ENCODE data around the gene NCOA5.

Gene NCOA5

GRCh38 chr20:46051556-46052308, 38.0 kb downstream of the NCOA5 start:
- no peak overlapping the region for H2AFZ ChIP-seq (ENCODE audit: low read length, unreplicated experiment)
- no peaks in the 10 kb centered on the region for H3K36me3 ChIP-seq (ENCODE audit: insufficient read depth, low read length)
- peaks cover 85% of the 10 kb centered on the region for H3K27me3 ChIP-seq (ENCODE audit: insufficient read depth, low read length)
- H3K79me2 ChIP-seq (ENCODE audit: control insufficient read depth, insufficient read depth, low read length, unreplicated experiment) = no peaks in the 10 kb centered on the region
- H3K4me3 ChIP-seq (ENCODE audit: low read depth, low read length) = no peak overlapping the region
- no peak overlapping the region for H3K27ac ChIP-seq (ENCODE audit: low read depth, low read length)
- no peaks in the 10 kb centered on the region for H3K4me1 ChIP-seq (ENCODE audit: control insufficient read depth, insufficient read depth, low read length, unreplicated experiment)

GRCh38 chr20:46050885-46051284, 38.9 kb downstream of the NCOA5 start:
- Histone ChIP-seq H3K4me3 (ENCODE audit: low read depth, low read length) (no peak overlapping the region), H3K79me2 (ENCODE audit: control insufficient read depth, insufficient read depth, low read length, unreplicated experiment) (no peaks in the 10 kb centered on the region), H2AFZ (ENCODE audit: low read length, unreplicated experiment) (no peak overlapping the region), H3K27me3 (ENCODE audit: insufficient read depth, low read length) (peaks cover 85% of the 10 kb centered on the region), H3K4me1 (ENCODE audit: control insufficient read depth, insufficient read depth, low read length, unreplicated experiment) (no peaks in the 10 kb centered on the region), H3K36me3 (ENCODE audit: insufficient read depth, low read length) (no peaks in the 10 kb centered on the region), H3K27ac (ENCODE audit: low read depth, low read length) (no peak overlapping the region)

- no peak overlapping the region for H3K27ac ChIP-seq (ENCODE audit: low read depth, low read length)
- H3K27me3 ChIP-seq (ENCODE audit: insufficient read depth, low read length) = peaks cover 85% of the 10 kb centered on the region
- H3K4me3 ChIP-seq (ENCODE audit: low read depth, low read length) = no peak overlapping the region
- no peaks in the 10 kb centered on the region for H3K36me3 ChIP-seq (ENCODE audit: insufficient read depth, low read length)
- no peaks in the 10 kb centered on the region for H3K79me2 ChIP-seq (ENCODE audit: control insufficient read depth, insufficient read depth, low read length, unreplicated experiment)
- no peaks in the 10 kb centered on the region for H3K4me1 ChIP-seq (ENCODE audit: control insufficient read depth, insufficient read depth, low read length, unreplicated experiment)
- H2AFZ ChIP-seq (ENCODE audit: low read length, unreplicated experiment) = no peak overlapping the region
Measured at GRCh38 chr20:46050444-46050843, 39.3 kb downstream of the NCOA5 start.

GRCh38 chr20:46049815-46050214, 39.9 kb downstream of the NCOA5 start:
- H3K27ac ChIP-seq (ENCODE audit: low read depth, low read length) = no peak overlapping the region

GRCh38 chr20:46049190-46049589, 40.6 kb downstream of the NCOA5 start:
- Histone ChIP-seq H3K27ac (ENCODE audit: low read depth, low read length) (no peak overlapping the region), H2AFZ (ENCODE audit: low read length, unreplicated experiment) (no peak overlapping the region), H3K79me2 (ENCODE audit: control insufficient read depth, insufficient read depth, low read length, unreplicated experiment) (no peaks in the 10 kb centered on the region), H3K36me3 (ENCODE audit: insufficient read depth, low read length) (no peaks in the 10 kb centered on the region), H3K27me3 (ENCODE audit: insufficient read depth, low read length) (peaks cover 85% of the 10 kb centered on the region), H3K4me1 (ENCODE audit: control insufficient read depth, insufficient read depth, low read length, unreplicated experiment) (no peaks in the 10 kb centered on the region), H3K4me3 (ENCODE audit: low read depth, low read length) (no peak overlapping the region)

More at GRCh38 chr20:46049815-46050214, 39.9 kb downstream of the NCOA5 start:
- H3K36me3 ChIP-seq (ENCODE audit: insufficient read depth, low read length) = no peaks in the 10 kb centered on the region
- no peaks in the 10 kb centered on the region for H3K4me1 ChIP-seq (ENCODE audit: control insufficient read depth, insufficient read depth, low read length, unreplicated experiment)
- H3K79me2 ChIP-seq (ENCODE audit: control insufficient read depth, insufficient read depth, low read length, unreplicated experiment) = no peaks in the 10 kb centered on the region
- H3K27me3 ChIP-seq (ENCODE audit: insufficient read depth, low read length) = peaks cover 85% of the 10 kb centered on the region
- H3K4me3 ChIP-seq (ENCODE audit: low read depth, low read length) = no peak overlapping the region
- no peak overlapping the region for H2AFZ ChIP-seq (ENCODE audit: low read length, unreplicated experiment)

GRCh38 chr20:46047821-46048220, 41.9 kb downstream of the NCOA5 start:
- Histone ChIP-seq H2AFZ (ENCODE audit: low read length, unreplicated experiment) (no peak overlapping the region), H3K27me3 (ENCODE audit: insufficient read depth, low read length) (peaks cover 86% of the 10 kb centered on the region), H3K4me3 (ENCODE audit: low read depth, low read length) (no peak overlapping the region), H3K27ac (ENCODE audit: low read depth, low read length) (no peak overlapping the region), H3K36me3 (ENCODE audit: insufficient read depth, low read length) (no peaks in the 10 kb centered on the region), H3K4me1 (ENCODE audit: control insufficient read depth, insufficient read depth, low read length, unreplicated experiment) (no peaks in the 10 kb centered on the region), H3K79me2 (ENCODE audit: control insufficient read depth, insufficient read depth, low read length, unreplicated experiment) (no peaks in the 10 kb centered on the region)

- Histone ChIP-seq H3K4me3 (ENCODE audit: low read depth, low read length) (no peak overlapping the region), H3K27ac (ENCODE audit: low read depth, low read length) (no peak overlapping the region), H3K27me3 (ENCODE audit: insufficient read depth, low read length) (peaks cover 95% of the 10 kb centered on the region), H3K4me1 (ENCODE audit: control insufficient read depth, insufficient read depth, low read length, unreplicated experiment) (no peaks in the 10 kb centered on the region), H2AFZ (ENCODE audit: low read length, unreplicated experiment) (no peak overlapping the region), H3K79me2 (ENCODE audit: control insufficient read depth, insufficient read depth, low read length, unreplicated experiment) (no peaks in the 10 kb centered on the region), H3K36me3 (ENCODE audit: insufficient read depth, low read length) (no peaks in the 10 kb centered on the region)
Measured at GRCh38 chr20:46046588-46047310, 43.0 kb downstream of the NCOA5 start.

GRCh38 chr20:46044896-46045295, 44.9 kb downstream of the NCOA5 start:
- Histone ChIP-seq H3K4me1 (ENCODE audit: control insufficient read depth, insufficient read depth, low read length, unreplicated experiment) (no peaks in the 10 kb centered on the region), H2AFZ (ENCODE audit: low read length, unreplicated experiment) (no peak overlapping the region), H3K27me3 (ENCODE audit: insufficient read depth, low read length) (peaks cover 98% of the 10 kb centered on the region), H3K36me3 (ENCODE audit: insufficient read depth, low read length) (no peaks in the 10 kb centered on the region), H3K4me3 (ENCODE audit: low read depth, low read length) (no peak overlapping the region), H3K27ac (ENCODE audit: low read depth, low read length) (no peak overlapping the region), H3K79me2 (ENCODE audit: control insufficient read depth, insufficient read depth, low read length, unreplicated experiment) (no peaks in the 10 kb centered on the region)

- Histone ChIP-seq H3K27ac (ENCODE audit: low read depth, low read length) (no peak overlapping the region), H3K27me3 (ENCODE audit: insufficient read depth, low read length) (peaks cover 91% of the 10 kb centered on the region), H3K79me2 (ENCODE audit: control insufficient read depth, insufficient read depth, low read length, unreplicated experiment) (no peaks in the 10 kb centered on the region), H3K36me3 (ENCODE audit: insufficient read depth, low read length) (no peaks in the 10 kb centered on the region), H2AFZ (ENCODE audit: low read length, unreplicated experiment) (no peak overlapping the region), H3K4me1 (ENCODE audit: control insufficient read depth, insufficient read depth, low read length, unreplicated experiment) (no peaks in the 10 kb centered on the region), H3K4me3 (ENCODE audit: low read depth, low read length) (no peak overlapping the region)
Measured at GRCh38 chr20:46043556-46043955, 46.2 kb downstream of the NCOA5 start.

- H3K36me3 ChIP-seq (ENCODE audit: insufficient read depth, low read length) = no peaks in the 10 kb centered on the region
- H3K4me3 ChIP-seq (ENCODE audit: low read depth, low read length) = no peak overlapping the region
- no peak overlapping the region for H3K27ac ChIP-seq (ENCODE audit: low read depth, low read length)
- peaks cover 87% of the 10 kb centered on the region for H3K27me3 ChIP-seq (ENCODE audit: insufficient read depth, low read length)
- H3K4me1 ChIP-seq (ENCODE audit: control insufficient read depth, insufficient read depth, low read length, unreplicated experiment) = no peaks in the 10 kb centered on the region
- H3K79me2 ChIP-seq (ENCODE audit: control insufficient read depth, insufficient read depth, low read length, unreplicated experiment) = no peaks in the 10 kb centered on the region
- H2AFZ ChIP-seq (ENCODE audit: low read length, unreplicated experiment) = no peak overlapping the region
Measured at GRCh38 chr20:46040902-46041535, 48.7 kb downstream of the NCOA5 start.
